GM18520 (cell line): Measurements from ENCODE around the gene ACSL3.
A peak's percentile ranks its signal among the peaks of the same experiment; 100 is the strongest.
"Not testable (repeated sequence)": the region's sequence is repeated elsewhere in the genome, so short reads cannot be mapped to it uniquely, and the experiment has no call there.

ENCODE experiments used
- ATAC-seq: cut with Tn5 transposase; IDR thresholded peaks from one replicate; pipeline ENCODE4 v1.9.1; 2021; ENCODE audit not compliant: unreplicated experiment

Gene ACSL3

DNA sequence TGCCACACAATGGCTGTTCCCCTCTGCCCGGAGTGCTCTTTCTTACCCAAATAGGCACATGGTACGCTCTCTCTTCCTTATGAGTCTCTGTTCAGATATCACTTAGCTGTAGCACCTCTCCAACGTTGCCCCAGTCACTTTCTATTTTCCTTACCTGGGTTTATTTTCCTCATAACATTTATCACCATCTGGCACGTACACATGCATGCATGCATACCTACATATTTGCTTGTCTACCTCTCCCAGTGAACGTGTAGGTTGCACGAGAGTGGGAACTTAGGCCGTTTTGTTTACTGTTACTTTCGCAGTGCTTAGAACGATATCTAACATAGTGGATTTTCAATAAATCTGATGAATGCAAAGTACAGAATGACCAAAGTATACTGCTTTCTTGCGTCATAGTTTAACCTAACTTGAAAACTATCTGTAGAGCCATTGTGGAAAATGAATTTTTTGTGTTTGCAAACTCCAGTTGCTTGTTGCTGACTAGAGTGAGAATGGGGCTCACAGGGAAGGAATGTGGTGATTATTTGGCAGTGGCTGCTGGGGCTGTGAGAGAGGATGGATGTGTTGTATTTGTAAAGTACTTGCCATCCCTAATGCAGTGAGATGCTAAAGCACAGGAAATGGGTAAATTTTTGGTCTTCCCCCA lies 47.1 kb downstream of the ACSL3 start:
- ATAC-seq, result no peak

DNA sequence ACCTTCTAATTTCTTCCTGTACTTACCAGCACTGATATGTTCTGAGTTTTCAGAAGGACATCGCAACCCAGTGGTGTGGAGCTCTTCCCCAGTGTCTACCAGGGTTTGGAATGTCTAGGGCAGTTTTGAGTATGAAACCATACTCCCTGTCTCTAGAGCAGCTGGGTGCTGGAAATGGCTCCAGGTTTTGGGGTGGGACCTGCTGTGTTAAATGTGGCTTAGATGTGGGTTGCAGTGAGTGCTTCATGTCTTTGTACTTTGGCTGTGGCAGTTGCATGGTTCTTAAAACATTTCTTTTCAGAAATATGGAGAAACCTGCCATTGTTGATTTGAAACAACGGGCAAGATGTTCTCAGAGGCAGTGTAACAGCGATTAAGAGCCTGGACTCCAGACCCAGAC lies 48.5 kb downstream of the ACSL3 start:
- ATAC-seq, result no peak

GRCh38 chr2:222912117-222912516 lies 51.3 kb downstream of the ACSL3 start:
- peak; percentile 99 for ATAC-seq

- ATAC-seq, result no peak
Measured at GRCh38 chr2:222912776-222913175, 51.9 kb downstream of the ACSL3 start.

- no peak for ATAC-seq
Measured at GRCh38 chr2:222915092-222915957, 54.5 kb downstream of the ACSL3 start.

- no peak for ATAC-seq
Measured at GRCh38 chr2:222916229-222917197, 55.7 kb downstream of the ACSL3 start.

- ATAC-seq, result not testable (repeated sequence)
Measured at GRCh38 chr2:222917212-222917611, 56.4 kb downstream of the ACSL3 start.

DNA sequence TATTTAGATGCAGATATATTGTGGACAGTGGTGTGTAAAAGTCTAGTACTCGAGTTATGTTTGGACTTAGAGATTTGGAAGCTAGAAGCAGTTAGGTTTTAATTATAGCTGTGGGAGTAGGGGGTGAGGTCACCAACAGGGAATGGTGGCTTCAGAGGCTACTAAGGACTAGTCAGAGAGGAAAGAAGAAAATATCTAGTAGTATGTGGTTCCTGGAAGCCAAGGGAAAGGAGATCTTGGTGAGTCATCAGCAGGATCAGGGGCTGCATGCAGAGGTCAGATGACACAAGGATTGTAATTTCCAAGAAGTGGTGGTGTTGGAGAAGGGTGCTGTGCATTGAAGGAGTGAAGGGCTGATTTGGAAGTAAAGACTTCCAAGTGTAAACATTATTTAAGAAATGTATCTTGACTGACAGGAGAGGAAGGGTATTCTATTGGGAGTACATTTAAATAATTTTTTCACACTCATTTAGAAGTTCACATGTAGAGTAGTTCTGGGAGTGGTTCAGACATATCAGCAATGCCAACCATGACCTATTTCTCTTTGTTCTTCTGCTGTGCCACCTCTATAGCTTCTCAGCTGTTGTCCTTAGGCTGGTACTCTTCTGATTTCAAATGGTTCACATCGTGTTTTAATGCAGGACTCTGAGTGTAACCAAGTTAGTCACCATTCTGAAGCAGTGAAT lies 59.1 kb downstream of the ACSL3 start:
- no peak for ATAC-seq

DNA sequence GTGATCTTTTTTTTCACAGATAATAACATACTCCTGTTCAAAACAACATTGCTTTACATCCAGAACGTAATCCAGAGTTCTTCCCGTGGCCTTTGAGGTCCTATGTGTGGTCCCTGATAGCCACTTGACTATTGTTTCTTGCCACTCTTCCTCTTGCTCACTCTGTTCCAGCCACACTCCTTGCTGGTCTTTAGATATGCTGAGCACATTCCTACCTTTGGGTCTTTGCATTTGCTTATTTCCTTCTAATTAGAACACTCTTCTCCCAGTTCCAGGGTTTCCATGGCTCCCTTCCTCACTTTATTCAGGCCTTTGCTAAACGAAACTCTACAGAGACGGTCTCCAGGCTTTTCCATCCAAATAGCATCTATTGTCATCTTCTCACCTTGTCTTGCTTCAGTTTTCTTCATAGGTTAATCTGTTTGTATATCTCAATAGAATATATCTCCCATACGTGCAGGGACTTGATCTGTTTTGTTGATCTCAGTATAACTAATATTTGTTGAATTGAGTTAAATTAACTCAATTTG lies 59.9 kb downstream of the ACSL3 start:
- no peak for ATAC-seq

GRCh38 chr2:222922019-222922800 lies 61.4 kb downstream of the ACSL3 start:
- no peak for ATAC-seq

DNA sequence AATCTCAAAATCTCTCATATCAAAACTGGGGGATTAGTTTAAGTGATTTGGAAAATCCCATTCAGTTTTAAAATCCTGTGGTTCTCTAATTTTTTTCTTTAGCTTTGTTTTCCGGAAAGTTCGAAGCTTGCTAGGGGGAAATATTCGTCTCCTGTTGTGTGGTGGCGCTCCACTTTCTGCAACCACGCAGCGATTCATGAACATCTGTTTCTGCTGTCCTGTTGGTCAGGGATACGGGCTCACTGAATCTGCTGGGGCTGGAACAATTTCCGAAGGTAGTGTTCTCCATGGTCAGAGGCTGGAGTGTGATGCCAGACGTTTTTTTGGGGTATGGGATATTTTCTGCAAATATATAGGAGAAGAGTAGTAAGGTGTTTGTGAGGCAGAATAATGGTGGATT lies 66.1 kb downstream of the ACSL3 start:
- ATAC-seq, result no peak

DNA sequence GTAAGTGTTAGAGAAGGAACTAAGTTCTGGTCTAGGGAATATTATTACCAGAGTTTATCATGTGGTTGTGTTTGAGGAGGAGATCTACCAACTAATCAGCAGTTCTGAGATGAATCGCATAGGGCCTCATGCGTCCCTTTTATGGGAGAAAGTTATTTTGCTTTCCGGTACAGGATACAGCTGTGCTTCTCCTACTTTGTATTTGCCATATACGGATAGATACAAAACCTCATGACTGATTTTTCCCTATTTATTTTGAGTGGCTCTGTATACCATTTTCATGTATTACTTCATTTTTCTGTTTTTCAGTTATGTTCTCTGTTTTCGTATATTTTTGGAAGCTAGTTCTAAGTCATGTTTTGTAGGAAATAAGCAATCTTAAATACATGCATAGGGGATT lies 66.8 kb downstream of the ACSL3 start:
- ATAC-seq, result no peak

- no peak for ATAC-seq
Measured at GRCh38 chr2:222928335-222928734, 67.5 kb downstream of the ACSL3 start.

DNA sequence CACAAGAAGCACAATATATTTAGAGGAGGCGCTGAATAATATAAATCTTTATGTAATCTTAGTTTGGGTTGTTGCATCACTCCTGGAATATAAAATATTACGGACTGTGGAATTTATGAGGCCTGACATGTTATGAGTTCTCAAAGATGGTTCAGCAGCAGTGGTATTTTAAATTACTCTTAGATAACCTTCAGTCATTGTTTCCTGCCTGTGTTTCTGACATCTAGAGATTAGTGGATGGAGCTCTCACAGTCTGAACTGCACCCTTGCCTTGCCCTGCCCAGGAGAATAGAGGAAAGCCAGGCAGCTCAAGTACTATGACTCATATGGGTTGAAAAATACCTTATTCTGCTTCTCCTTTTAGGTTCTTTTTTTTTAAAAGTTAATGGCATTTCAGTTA lies 70.0 kb downstream of the ACSL3 start:
- ATAC-seq, result no peak

GRCh38 chr2:222931659-222932058 lies 70.8 kb downstream of the ACSL3 start:
- ATAC-seq, result no peak

GRCh38 chr2:222933458-222933857 lies 72.6 kb downstream of the ACSL3 start:
- ATAC-seq, result no peak

GRCh38 chr2:222935688-222936298 lies 75.0 kb downstream of the ACSL3 start:
- no peak for ATAC-seq

DNA sequence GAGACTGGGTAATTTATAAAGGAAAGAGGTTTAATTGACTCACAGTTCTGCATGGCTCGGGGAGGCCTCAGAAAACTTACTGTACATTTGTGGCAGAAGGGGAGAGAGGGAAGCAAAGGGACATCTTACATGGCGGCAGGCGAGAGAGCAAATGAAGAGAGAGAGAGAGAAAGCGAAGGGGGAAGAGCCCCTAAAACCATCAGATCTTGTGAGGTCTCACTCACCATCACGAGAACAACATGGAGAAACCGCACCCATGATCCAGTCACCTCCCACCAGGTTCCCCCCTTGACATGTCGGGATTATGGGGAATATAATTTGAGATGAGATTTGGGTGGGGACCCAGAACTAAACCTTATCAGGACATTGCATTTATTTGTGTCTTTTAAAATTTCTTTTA lies 75.9 kb downstream of the ACSL3 start:
- no peak for ATAC-seq

GRCh38 chr2:222938327-222938726 lies 77.5 kb downstream of the ACSL3 start:
- no peak for ATAC-seq
